ENCODE results near the gene MYORG. TPM values are rescaled to one million over a fixed set of nuclear protein-coding genes. Genes with fewer than 3 reads are reported as not detected.

The MYORG gene
- total RNA-seq, 3 donors from 2014 or later (not counting 1 experiment from before 2014, with no cell fraction given) = 0.58 to 0.93 (median 0.92) TPM

- H3K9me3 ChIP-seq (ENCODE audit: control insufficient read depth, insufficient read depth, low read length) = no peaks in the 10 kb centered on the region
- WGBS (ENCODE audit: insufficient coverage) = 96% methylated on average over 2 of the region's 2 CpGs
- no peak for ATAC-seq
- intact Hi-C loops (cut with micrococcal nuclease) = no loop called here
- Mint-ChIP-seq H3K4me1 (no peaks in the 10 kb centered on the region), H3K36me3 (no peaks in the 10 kb centered on the region), H3K9me3 (no peaks in the 10 kb centered on the region), H3K4me3 (no peak overlapping the region), H3K27ac (no peak overlapping the region), H3K27me3 (ENCODE audit: low read depth in 2 of 2) (no peaks in the 10 kb centered on the region)
- no peaks in the 10 kb centered on the region for H3K27me3 ChIP-seq (ENCODE audit: control insufficient read depth, insufficient read depth, low read length)
- H3K4me1 ChIP-seq (ENCODE audit: control insufficient read depth, insufficient read depth, low read length) = no peaks in the 10 kb centered on the region
- DNase-seq = no peak
- TF ChIP-seq CTCF (IDR thresholded peaks at IDR 0.05) = no peak
- no peak overlapping the region for H3K27ac ChIP-seq (ENCODE audit: low read length)
- no peaks in the 10 kb centered on the region for H3K36me3 ChIP-seq (ENCODE audit: control insufficient read depth, insufficient read depth, low read length)
- H3K4me3 ChIP-seq (ENCODE audit: low read length) = no peak overlapping the region
Measured at GRCh38 chr9:34317436-34317835, 59.3 kb downstream of the MYORG start.

Other genes with a start within 250 kb of the MYORG start
- 10 to 100 TPM; 43.6 to 59.3 (median 49.7) TPM for gene UBAP1, start 197.9 kb downstream of the MYORG start, total RNA-seq
- under 1 TPM; 0.28 to 0.50 (median 0.30) TPM for gene KIF24, start 47.6 kb downstream of the MYORG start, total RNA-seq
- 10 to 100 TPM in 1 of 3 donors, 1 to 10 TPM in 2; 8.5 to 15.7 (median 9.4) TPM for gene NUDT2, start 47.3 kb downstream of the MYORG start, total RNA-seq
- 10 to 100 TPM; 18.9 to 20.6 (median 19.2) TPM for gene FAM219A, start 81.7 kb upstream of the MYORG start, total RNA-seq
- not detected for gene DNAI1, start 81.9 kb upstream of the MYORG start, total RNA-seq
- gene ENHO, start 146.1 kb upstream of the MYORG start, total RNA-seq = 1 to 10 TPM in 1 of 3 donors, under 1 TPM in 1, not detected in 1; 0.34 to 1.7 TPM
- gene CNTFR, start 212.8 kb upstream of the MYORG start, total RNA-seq = not detected
- 10 to 100 TPM in 1 of 3 donors, 1 to 10 TPM in 2; 9.3 to 15.0 (median 9.8) TPM for gene RPP25L, start 235.2 kb upstream of the MYORG start, total RNA-seq
- 100 to 1,000 TPM; 135 to 171 (median 147) TPM for gene DCTN3, start 243.6 kb upstream of the MYORG start, total RNA-seq